B cell (primary cell): Measurements from ENCODE around the gene ERBB4. TPM values are rescaled to one million over a fixed set of nuclear protein-coding genes. Genes with fewer than 3 reads are reported as not detected.

Experiments
- ATAC-seq: fragments of 200-7000 bp; cut with Tn5 transposase; one replicate; pipeline ENCODE4 v1.10.0; 2021; ENCODE audit warnings: low read depth, mild to moderate bottlenecking, moderate number of reproducible peaks, moderate library complexity
- CTCF ChIA-PET: fragments of 350-600 bp; sonication (Branson Sonifier 250); formaldehyde crosslinking; loops from one replicate; lab custom pipeline; 2021; ENCODE audit warnings: antibody characterized with exemption, inconsistent platforms; lab: Charles Lee
- POLR2A ChIA-PET: fragments of 350-600 bp; sonication (Branson Sonifier 250); formaldehyde crosslinking; loops from one replicate; lab custom pipeline; 2021; ENCODE audit warnings: antibody characterized with exemption; lab: Charles Lee
- DNase-seq: peaks from one replicate; pipeline ENCODE4 v3.0.0; 2013
- H2AFZ ChIP-seq: 2 replicates; pipeline ENCODE4 v1.6.1; 2012; ENCODE audit warnings: mild to moderate bottlenecking, low read depth, low read length; ENCODE audit not compliant: insufficient read depth, poor library complexity, severe bottlenecking
- H3K27ac ChIP-seq, 2 donors: 1 replicate in 1 of 2; 2 replicates in 1 of 2; pipeline ENCODE4 v1.5.1; 2012 to 2013; ENCODE audit warnings: low read length in 2 of 2, mild to moderate bottlenecking in 2 of 2, moderate library complexity in 1 of 2
- H3K27me3 ChIP-seq, 4 experiments: fragments of 200-600 bp in 1 of 4; sonication (generic) in 1 of 4; replicated peaks in 1 of 4; 1 replicate in 2 of 4; 2 replicates in 2 of 4; pipeline versions ENCODE4 v1.6.1 to v1.7.0; 2013 to 2016; ENCODE audit warnings: low read length in 3 of 4, mild to moderate bottlenecking in 2 of 4, mixed read lengths in 1 of 4, moderate library complexity in 1 of 4; ENCODE audit not compliant: insufficient read depth in 4 of 4, control insufficient read depth in 3 of 4; ENCODE audit errors: control extremely low read depth in 1 of 4
- H3K36me3 ChIP-seq, 2 experiments: replicated peaks in 1 of 2; 1 replicate in 1 of 2; 2 replicates in 1 of 2; pipeline versions ENCODE4 v1.6.1 to v1.7.1; 2013; ENCODE audit warnings: low read length in 1 of 2; ENCODE audit not compliant: insufficient read depth in 2 of 2, control insufficient read depth in 1 of 2; ENCODE audit errors: control extremely low read depth in 1 of 2, extremely low read depth in 1 of 2
- H3K4me1 ChIP-seq, 2 donors: fragments of 200-600 bp in 1 of 2; sonication (generic) in 1 of 2; 1 replicate in 1 of 2; 2 replicates in 1 of 2; pipeline versions ENCODE4 v1.5.1 to v1.6.1; 2013 to 2017; ENCODE audit warnings: low read length in 2 of 2; ENCODE audit not compliant: control insufficient read depth in 2 of 2, insufficient read depth in 2 of 2
- H3K4me2 ChIP-seq: replicated peaks from 2 replicates; pipeline ENCODE3; 2012; ENCODE audit warnings: mild to moderate bottlenecking, low read depth, low read length; ENCODE audit not compliant: poor library complexity, severe bottlenecking
- H3K4me3 ChIP-seq, 5 experiments: fragments of 200-600 bp in 1 of 5; sonication (generic) in 1 of 5; 1 replicate in 3 of 5; 2 replicates in 2 of 5; pipeline versions ENCODE4 v1.5.1 to v1.7.0; 2011 to 2016; ENCODE audit warnings: low read length in 4 of 5, mild to moderate bottlenecking in 4 of 5, low read depth in 2 of 5, control low read depth in 1 of 5, moderate library complexity in 1 of 5; ENCODE audit not compliant: insufficient read depth in 1 of 5; ENCODE audit errors: control extremely low read depth in 1 of 5, extremely low read depth in 1 of 5
- H3K79me2 ChIP-seq: fragments of 200-600 bp; sonication (generic); one replicate; pipeline ENCODE4 v1.6.0; 2016; ENCODE audit warnings: low read length; ENCODE audit not compliant: control insufficient read depth, insufficient read depth
- H3K9ac ChIP-seq: fragments of 200-600 bp; sonication (generic); 2 replicates; pipeline ENCODE4 v1.6.1; 2017; ENCODE audit warnings: mild to moderate bottlenecking, low read length, moderate library complexity
- H3K9me3 ChIP-seq, 3 donors: one replicate each; pipeline versions ENCODE4 v1.6.1 to v1.7.1; 2013; ENCODE audit warnings: low read length in 2 of 3; ENCODE audit not compliant: control insufficient read depth in 2 of 3, insufficient read depth in 1 of 3; ENCODE audit errors: control extremely low read depth in 1 of 3
- H4K20me1 ChIP-seq: 2 replicates; pipeline ENCODE4 v1.6.0; 2012; ENCODE audit warnings: mild to moderate bottlenecking, low read length; ENCODE audit not compliant: insufficient read depth, control insufficient read depth, poor library complexity, severe bottlenecking
- H3K27ac Mint-ChIP-seq: one replicate; pipeline ENCODE4 v1.8.0; 2021; ENCODE audit warnings: mixed read lengths
- H3K27me3 Mint-ChIP-seq: one replicate; pipeline ENCODE4 v1.8.0; 2021; ENCODE audit warnings: mixed read lengths
- H3K4me1 Mint-ChIP-seq: one replicate; pipeline ENCODE4 v1.8.0; 2021; ENCODE audit warnings: mixed read lengths
- H3K4me3 Mint-ChIP-seq: one replicate; pipeline ENCODE4 v1.8.0; 2021; ENCODE audit warnings: mixed read lengths
- H3K9me3 Mint-ChIP-seq: one replicate; pipeline ENCODE4 v1.8.0; 2022; ENCODE audit warnings: mixed read lengths; ENCODE audit not compliant: insufficient read depth
- EZH2 ChIP-seq: IDR thresholded peaks from 2 replicates; pipeline ENCODE4 v1.6.1; 2012; ENCODE audit warnings: borderline replicate concordance, low read depth, mild to moderate bottlenecking, moderate library complexity, low read length; ENCODE audit not compliant: insufficient read depth, poor library complexity, severe bottlenecking
- WGBS: methylation state at CpG from one replicate; pipeline ENCODE4 v1.1.5; 2013; ENCODE audit warnings: missing lambda C conversion rate; ENCODE audit not compliant: insufficient coverage; 5-methylcytosine and 5-hydroxymethylcytosine counted together
- intact Hi-C: fragments of 100-400 bp; cut with micrococcal nuclease; formaldehyde crosslinking; loops from one replicate; pipeline ENCODE4 v1.10.0; 2022
- polyA plus RNA-seq: library from polyadenylated mRNA; depleted of rRNA; stranded (reverse); fragments of >200 nt; gene quantifications from 2 replicates; pipeline ENCODE4 v1.2.3, GENCODE V29; 2012
- total RNA-seq, 2 donors: library from RNA; stranded (reverse); fragments of 120-200 nt in 1 of 2; gene quantifications; 1 replicate in 1 of 2; 2 replicates in 1 of 2; pipeline versions ENCODE4 v1.2.3 to v1.2.4, GENCODE V29; 2013 to 2022
- TF ChIP-seq, protein P1 (sequence below): fragments of 200-600 bp; IDR thresholded peaks from one replicate; pipeline ENCODE4 v1.8.0; 2022; ENCODE audit warnings: antibody characterized with exemption, mild to moderate bottlenecking

Gene ERBB4
- total and polyA plus RNA-seq, 2 donors (not counting 1 experiment from before 2014, with no cell fraction given): not detected

- Histone ChIP-seq H2AFZ (no peak overlapping the region), H3K4me3 (no peak overlapping the region), H3K9ac (no peak overlapping the region), H3K27ac (no peak overlapping the region), H3K4me1 (no peaks in the 10 kb centered on the region), H3K79me2 (no peaks in the 10 kb centered on the region), H3K36me3 (no peaks in the 10 kb centered on the region), H3K9me3 (no peaks in the 10 kb centered on the region), H3K27me3 (no peaks in the 10 kb centered on the region), H4K20me1 (no peaks in the 10 kb centered on the region), H3K4me2 (no peak overlapping the region)
- no peak for TF ChIP-seq EZH2
- TF ChIP-seq, protein P1, sequence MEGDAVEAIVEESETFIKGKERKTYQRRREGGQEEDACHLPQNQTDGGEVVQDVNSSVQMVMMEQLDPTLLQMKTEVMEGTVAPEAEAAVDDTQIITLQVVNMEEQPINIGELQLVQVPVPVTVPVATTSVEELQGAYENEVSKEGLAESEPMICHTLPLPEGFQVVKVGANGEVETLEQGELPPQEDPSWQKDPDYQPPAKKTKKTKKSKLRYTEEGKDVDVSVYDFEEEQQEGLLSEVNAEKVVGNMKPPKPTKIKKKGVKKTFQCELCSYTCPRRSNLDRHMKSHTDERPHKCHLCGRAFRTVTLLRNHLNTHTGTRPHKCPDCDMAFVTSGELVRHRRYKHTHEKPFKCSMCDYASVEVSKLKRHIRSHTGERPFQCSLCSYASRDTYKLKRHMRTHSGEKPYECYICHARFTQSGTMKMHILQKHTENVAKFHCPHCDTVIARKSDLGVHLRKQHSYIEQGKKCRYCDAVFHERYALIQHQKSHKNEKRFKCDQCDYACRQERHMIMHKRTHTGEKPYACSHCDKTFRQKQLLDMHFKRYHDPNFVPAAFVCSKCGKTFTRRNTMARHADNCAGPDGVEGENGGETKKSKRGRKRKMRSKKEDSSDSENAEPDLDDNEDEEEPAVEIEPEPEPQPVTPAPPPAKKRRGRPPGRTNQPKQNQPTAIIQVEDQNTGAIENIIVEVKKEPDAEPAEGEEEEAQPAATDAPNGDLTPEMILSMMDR: no peak
- H3K27me3 Mint-ChIP-seq: no peaks in the 10 kb centered on the region
- intact Hi-C loops: no loop called here
- ATAC-seq: no peak
- DNase-seq: no peak
- no CpG with 5 or more reads among the region's 1 CpG for WGBS
- ChIA-PET CTCF (no interaction called here), POLR2A (no interaction called here)
- no peak overlapping the region for H3K4me3 Mint-ChIP-seq
- no peaks in the 10 kb centered on the region for H3K4me1 Mint-ChIP-seq
- no peak overlapping the region for H3K27ac Mint-ChIP-seq
- H3K9me3 Mint-ChIP-seq: no peaks in the 10 kb centered on the region
Observed at GRCh38 chr2:211449819-211450218, 1088.8 kb downstream of the ERBB4 start.

- DNase-seq: no peak
- Mint-ChIP-seq H3K27me3 (no peaks in the 10 kb centered on the region), H3K4me1 (no peaks in the 10 kb centered on the region), H3K27ac (no peak overlapping the region), H3K9me3 (no peaks in the 10 kb centered on the region), H3K4me3 (no peak overlapping the region)
- H3K36me3 ChIP-seq: no peaks in the 10 kb centered on the region
- no peaks in the 10 kb centered on the region for H3K27me3 ChIP-seq
- no peaks in the 10 kb centered on the region for H3K9me3 ChIP-seq
- TF ChIP-seq, protein P1: no peak
- no peak for TF ChIP-seq EZH2
- no peak overlapping the region for H2AFZ ChIP-seq
- ChIA-PET POLR2A (no interaction called here), CTCF (no interaction called here)
- no CpG with 5 or more reads among the region's 1 CpG for WGBS
- no peaks in the 10 kb centered on the region for H4K20me1 ChIP-seq
- no peak overlapping the region for H3K27ac ChIP-seq
- no peak for ATAC-seq
- no peaks in the 10 kb centered on the region for H3K4me1 ChIP-seq
- H3K4me3 ChIP-seq: no peak overlapping the region
- intact Hi-C loops: no loop called here
- H3K79me2 ChIP-seq: no peaks in the 10 kb centered on the region
- H3K4me2 ChIP-seq: no peak overlapping the region
- no peak overlapping the region for H3K9ac ChIP-seq
Observed at GRCh38 chr2:211447548-211447947, 1091.1 kb downstream of the ERBB4 start.
